Activated CD4-positive, alpha-beta T cell treated with anti-CD3 and anti-CD28 coated beads, Interleukin-2, amount 10 ng/mL, durations not matched to agents 7 days and 5 days (primary cell): ENCODE data around the gene N4BP2L2. TPM values are rescaled to one million over a fixed set of nuclear protein-coding genes. Genes with fewer than 3 reads are reported as not detected.

ENCODE experiments used
- total RNA-seq, 2 experiments: library from RNA; stranded (reverse); gene quantifications; one replicate each; pipeline ENCODE4 v1.2.3, GENCODE V29; 2021

Gene N4BP2L2
- total RNA-seq, 2 experiments from 2014 or later, result 134 to 136 TPM

Other genes with a start within 250 kb of the N4BP2L2 start
- gene ZAR1L, start 223.4 kb downstream of the N4BP2L2 start, total RNA-seq, result not detected
- 10 to 100 TPM; 26.3 to 33.5 TPM for gene BRCA2, start 223.3 kb downstream of the N4BP2L2 start, total RNA-seq
- 10 to 100 TPM; 30.4 to 32.0 TPM for gene N4BP2L1, start 110.7 kb downstream of the N4BP2L2 start, total RNA-seq
- gene PDS5B, start 47.7 kb upstream of the N4BP2L2 start, total RNA-seq, result 10 to 100 TPM; 77.6 to 92.3 TPM